K562 (cell line): ENCODE measurements around the gene TDG. TPM values are rescaled to one million over a fixed set of nuclear protein-coding genes. Genes with fewer than 3 reads are reported as not detected.

Experiments used
- ATF7 ChIP-seq: fragments of 450-650 bp; IDR thresholded peaks from 2 replicates; pipeline ENCODE4 v1.7.1; 2014; ENCODE audit warnings: mild to moderate bottlenecking, moderate library complexity
- BMI1 ChIP-seq: fragments of 150-350 bp; IDR thresholded peaks from 2 replicates; pipeline ENCODE4 v1.6.1; 2014; ENCODE audit warnings: low read length
- CCNT2 ChIP-seq: IDR thresholded peaks from 2 replicates; pipeline ENCODE4 v1.6.1; 2011; ENCODE audit warnings: borderline replicate concordance, low read depth, mild to moderate bottlenecking, moderate library complexity, mixed read lengths, low read length; ENCODE audit not compliant: insufficient read length; ENCODE audit errors: extremely low read depth
- CHD4 ChIP-seq: fragments of 200-600 bp; sonication (generic); IDR thresholded peaks from 3 replicates; pipeline ENCODE4 v1.6.1; 2012; ENCODE audit warnings: low read depth, mild to moderate bottlenecking, mixed read lengths, low read length, inconsistent platforms; ENCODE audit not compliant: insufficient read depth, insufficient replicate concordance, poor library complexity, severe bottlenecking
- EP300 ChIP-seq: IDR thresholded peaks from 2 replicates; pipeline ENCODE4 v1.6.1; 2012; ENCODE audit warnings: low read length, improper control_type of control experiment
- ETS1 ChIP-seq: conservative IDR thresholded peaks from 2 replicates; pipeline ENCODE4 v1.6.1; 2011; ENCODE audit warnings: low read depth, mild to moderate bottlenecking, low read length; ENCODE audit not compliant: control insufficient read depth
- FOSL1 ChIP-seq: fragments of 200-800 bp; sonication (Bioruptor generic); conservative IDR thresholded peaks from 2 replicates; pipeline ENCODE4 v1.6.1; 2016; ENCODE audit warnings: missing genetic modification characterization, missing compliant biosample characterization
- MLLT1 ChIP-seq, 2 experiments: fragments of 450-650 bp; IDR thresholded peaks; 2 replicates each; pipeline ENCODE4 v1.6.1; 2016
- NCOR1 ChIP-seq: fragments of 450-650 bp; IDR thresholded peaks from 2 replicates; pipeline ENCODE4 v1.6.1; 2016; ENCODE audit warnings: mild to moderate bottlenecking, moderate library complexity
- PCBP1 ChIP-seq: fragments of 200-400 bp; formaldehyde crosslinking; IDR thresholded peaks from 2 replicates; pipeline ENCODE4 v1.6.1; 2018; ENCODE audit warnings: mild to moderate bottlenecking, low read depth, low read length; ENCODE audit not compliant: poor library complexity, severe bottlenecking
- PML ChIP-seq: IDR thresholded peaks from 2 replicates; pipeline ENCODE4 v1.6.1; 2012; ENCODE audit warnings: low read length, inconsistent platforms
- POLR2B ChIP-seq: fragments of 450-650 bp; IDR thresholded peaks from 2 replicates; pipeline ENCODE4 v1.6.1; 2018; ENCODE audit warnings: low read depth; ENCODE audit not compliant: partially characterized antibody
- SAP30 ChIP-seq: fragments of 200-600 bp; sonication (generic); IDR thresholded peaks from 2 replicates; pipeline ENCODE4 v1.6.1; 2012; ENCODE audit warnings: borderline replicate concordance, low read depth, mild to moderate bottlenecking, moderate library complexity, low read length, control low read depth, inconsistent platforms; ENCODE audit not compliant: insufficient read depth, poor library complexity, severe bottlenecking
- SIN3B ChIP-seq: fragments of 450-650 bp; IDR thresholded peaks from 2 replicates; pipeline ENCODE4 v1.6.1; 2017; ENCODE audit warnings: low read depth, mild to moderate bottlenecking, moderate library complexity
- SMARCC2 ChIP-seq: fragments of 450-650 bp; IDR thresholded peaks from 2 replicates; pipeline ENCODE4 v1.6.1; 2017; ENCODE audit warnings: antibody characterized with exemption, moderate library complexity, mild to moderate bottlenecking, low read depth
- SP2 ChIP-seq: IDR thresholded peaks from 2 replicates; pipeline ENCODE4 v1.6.1; 2011; ENCODE audit warnings: mild to moderate bottlenecking, low read depth, low read length, moderate library complexity; ENCODE audit not compliant: poor library complexity, severe bottlenecking; ENCODE audit errors: extremely low read depth
- TAF7 ChIP-seq: fragments of 450-650 bp; IDR thresholded peaks from 2 replicates; pipeline ENCODE4 v1.6.1; 2016; ENCODE audit warnings: missing genetic modification characterization, missing compliant biosample characterization
- TBP ChIP-seq: optimal IDR thresholded peaks from 2 replicates; pipeline ENCODE3; 2011; ENCODE audit warnings: low read depth, low read length, improper control_type of control experiment
- TGIF2 ChIP-seq: sonication (generic); formaldehyde crosslinking; IDR thresholded peaks from 2 replicates; pipeline ENCODE4 v1.8.1; 2022; ENCODE audit warnings: mild to moderate bottlenecking, missing genetic modification reagents, moderate library complexity
- ZBTB33 ChIP-seq: sonication (generic); formaldehyde crosslinking; IDR thresholded peaks from 2 replicates; pipeline ENCODE4 v1.8.1; 2023; ENCODE audit warnings: mild to moderate bottlenecking, missing genetic modification reagents
- ZFX ChIP-seq: sonication (generic); formaldehyde crosslinking; IDR thresholded peaks from 2 replicates; pipeline ENCODE4 v1.8.0; 2022; ENCODE audit warnings: mild to moderate bottlenecking, missing genetic modification reagents, moderate library complexity
- ZNF253 ChIP-seq: fragments of 250-450 bp; sonication (Bioruptor Pico); conservative IDR thresholded peaks from 2 replicates; pipeline ENCODE4 v1.6.1; 2021; ENCODE audit warnings: mild to moderate bottlenecking
- ZNF354B ChIP-seq: fragments of 250-450 bp; sonication (Bioruptor Pico); IDR thresholded peaks from 2 replicates; pipeline ENCODE4 v1.4.0; 2020
- ZNF589 ChIP-seq: fragments of 200-800 bp; sonication (Bioruptor generic); IDR thresholded peaks from 2 replicates; pipeline ENCODE4 v1.6.1; 2016; ENCODE audit warnings: low read depth, missing genetic modification characterization, missing compliant biosample characterization
- polyA plus RNA-seq, 8 experiments: library from polyadenylated mRNA; depleted of rRNA in 4 of 8; stranded (reverse) in 5 of 8; unstranded in 3 of 8; fragments of >200 nt; fragmentation: Nextera tagmentation in 2 of 8; fragmentation: Illumina TruSeq in 1 of 8; extraction: Ambion mirVana in 2 of 8; extraction: Trizol in 1 of 8; gene quantifications; 2 replicates each; pipeline versions ENCODE4 v1.2.1 to v1.2.3, GENCODE V29; 2011 to 2014; ENCODE audit warnings: inconsistent platforms in 1 of 8, missing spikeins in 1 of 8
- total RNA-seq, 7 experiments: library from RNA; depleted of rRNA in 6 of 7; stranded (reverse); fragments of >200 nt in 6 of 7; fragmentation: Illumina TruSeq in 2 of 7; extraction: Trizol in 2 of 7; gene quantifications; 2 replicates each; pipeline versions ENCODE4 v1.2.1 to v1.2.3, GENCODE V29; 2011 to 2021; ENCODE audit warnings: low replicate concordance in 1 of 7

TDG gene
- total and polyA plus RNA-seq, 9 of the 15 experiments (the other 6 are each of a cell fraction or from before 2014, with no cell fraction given) = 37.6 to 77.2 (median 64.0) TPM

GRCh38 chr12:103930034-103930786, 35.5 kb upstream of the TDG start, which contains the start of gene HSP90B1 (continued):
- TF ChIP-seq ZBTB33 (CRISPR knock-in tag) (no peak), BMI1 (no peak), ZNF253 (CRISPR knock-in tag) (no peak), PML (peak; percentile 93), SAP30 (peak; percentile 50), ATF7 (peak; percentile 71), FOSL1 (tag) (0 out of 2 replicates have a peak, but pooled peaks have one; percentile 26), ZNF589 (CRISPR knock-in tag) (peak; percentile 94; the same call in 1 of the 2 replicates), TGIF2 (CRISPR knock-in tag) (0 out of 2 replicates have a peak, but pooled peaks have one; percentile 25), CHD4 (no peak), EP300 (no peak), TAF7 (tag) (peak; percentile 77), SP2 (peak; percentile 42), SIN3B (peak; percentile 47; the same call in 1 of the 2 replicates), PCBP1 (peak; percentile 78), MLLT1 (IDR thresholded peaks at IDR 0.05) (peak; percentile 68 to 88; a peak in 3 of 4 replicates), ZNF354B (CRISPR knock-in tag) (no peak), POLR2B (peak; percentile 95), ZFX (peak; percentile 70), TBP (no peak), NCOR1 (0 out of 2 replicates have a peak, but pooled peaks have one; percentile 10), ETS1 (peak; percentile 71; the same call in 1 of the 2 replicates), SMARCC2 (no peak), CCNT2 (peak; percentile 71)
